OCI-LY7 (cell line): ENCODE results near the gene SELENOS.

Experiments used
- EZH2phosphoT487 ChIP-seq: fragments of 200-600 bp; sonication (generic); IDR thresholded peaks from 2 replicates; pipeline ENCODE4 v1.6.1; 2018; ENCODE audit warnings: low read depth, borderline replicate concordance, mild to moderate bottlenecking, mixed run types, antibody characterized with exemption, low read length, moderate library complexity, mixed read lengths
- TF ChIP-seq, protein P1 (sequence below): fragments of 200-600 bp; sonication (generic); conservative IDR thresholded peaks from 2 replicates; pipeline ENCODE4 v1.5.1; 2014; ENCODE audit warnings: mild to moderate bottlenecking, antibody characterized with exemption, low read length, moderate library complexity, mixed read lengths

DNA sequence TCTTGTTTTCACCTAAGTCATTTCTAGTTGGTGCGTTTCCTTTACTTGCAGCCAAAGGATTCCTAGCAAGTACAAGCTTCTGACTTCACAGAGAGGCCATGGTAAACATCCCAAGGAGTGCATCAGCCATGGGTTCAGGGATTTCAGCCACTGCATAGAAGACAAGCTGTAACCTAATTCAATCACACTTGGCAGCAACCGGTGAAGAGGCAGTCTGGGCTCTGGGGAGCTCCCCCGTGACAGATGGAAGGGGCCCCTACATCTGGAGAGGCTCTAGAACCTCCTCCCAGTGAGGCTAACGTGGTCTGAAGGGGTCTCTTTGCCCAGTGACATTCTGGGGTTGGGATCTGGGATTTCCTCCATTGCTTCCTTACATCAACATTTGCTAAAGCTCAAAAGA is 26.1 kb upstream of the SELENOS start:
- TF ChIP-seq, protein P1, sequence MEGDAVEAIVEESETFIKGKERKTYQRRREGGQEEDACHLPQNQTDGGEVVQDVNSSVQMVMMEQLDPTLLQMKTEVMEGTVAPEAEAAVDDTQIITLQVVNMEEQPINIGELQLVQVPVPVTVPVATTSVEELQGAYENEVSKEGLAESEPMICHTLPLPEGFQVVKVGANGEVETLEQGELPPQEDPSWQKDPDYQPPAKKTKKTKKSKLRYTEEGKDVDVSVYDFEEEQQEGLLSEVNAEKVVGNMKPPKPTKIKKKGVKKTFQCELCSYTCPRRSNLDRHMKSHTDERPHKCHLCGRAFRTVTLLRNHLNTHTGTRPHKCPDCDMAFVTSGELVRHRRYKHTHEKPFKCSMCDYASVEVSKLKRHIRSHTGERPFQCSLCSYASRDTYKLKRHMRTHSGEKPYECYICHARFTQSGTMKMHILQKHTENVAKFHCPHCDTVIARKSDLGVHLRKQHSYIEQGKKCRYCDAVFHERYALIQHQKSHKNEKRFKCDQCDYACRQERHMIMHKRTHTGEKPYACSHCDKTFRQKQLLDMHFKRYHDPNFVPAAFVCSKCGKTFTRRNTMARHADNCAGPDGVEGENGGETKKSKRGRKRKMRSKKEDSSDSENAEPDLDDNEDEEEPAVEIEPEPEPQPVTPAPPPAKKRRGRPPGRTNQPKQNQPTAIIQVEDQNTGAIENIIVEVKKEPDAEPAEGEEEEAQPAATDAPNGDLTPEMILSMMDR, result no peak
- TF ChIP-seq EZH2phosphoT487, result no peak
